Loucy (cell line): Measurements from ENCODE around the gene CPED1.

Experiments
- H2AFZ ChIP-seq: fragments of 200-600 bp; sonication (generic); 2 replicates; pipeline ENCODE4 v1.6.0; 2016; ENCODE audit warnings: antibody characterized with exemption, mild to moderate bottlenecking, low read length, moderate library complexity
- H3F3A ChIP-seq: fragments of 200-600 bp; 2 replicates; pipeline ENCODE4 v1.6.0; 2016; ENCODE audit warnings: antibody characterized with exemption, low read depth, mild to moderate bottlenecking
- H3K27me3 ChIP-seq: fragments of 200-600 bp; sonication (generic); 2 replicates; pipeline ENCODE4 v1.6.1; 2014; ENCODE audit warnings: low read length, mild to moderate bottlenecking; ENCODE audit not compliant: insufficient read depth, poor library complexity, severe bottlenecking
- H3K36me3 ChIP-seq: fragments of 200-600 bp; sonication (generic); 2 replicates; pipeline ENCODE4 v1.6.1; 2016; ENCODE audit warnings: low read length; ENCODE audit not compliant: insufficient read depth
- H3K4me1 ChIP-seq: fragments of 200-600 bp; sonication (generic); 2 replicates; pipeline ENCODE4 v1.5.1; 2014; ENCODE audit warnings: low read length, mild to moderate bottlenecking; ENCODE audit not compliant: insufficient read depth, poor library complexity, severe bottlenecking
- H3K4me2 ChIP-seq: fragments of 200-600 bp; sonication (generic); 2 replicates; pipeline ENCODE4 v1.6.0; 2014; ENCODE audit warnings: antibody characterized with exemption, low read length, low read depth, mild to moderate bottlenecking; ENCODE audit not compliant: poor library complexity, severe bottlenecking
- H3K4me3 ChIP-seq: fragments of 200-600 bp; sonication (generic); 2 replicates; pipeline ENCODE4 v1.5.1; 2014; ENCODE audit warnings: low read length, mild to moderate bottlenecking, mixed read lengths; ENCODE audit not compliant: poor library complexity, severe bottlenecking
- H3K79me2 ChIP-seq: fragments of 200-600 bp; sonication (generic); 2 replicates; pipeline ENCODE4 v1.6.1; 2014; ENCODE audit warnings: low read length; ENCODE audit not compliant: insufficient read depth
- H3K9ac ChIP-seq: fragments of 200-600 bp; sonication (generic); 2 replicates; pipeline ENCODE4 v1.6.0; 2014; ENCODE audit warnings: mild to moderate bottlenecking, low read depth, low read length, moderate library complexity; ENCODE audit not compliant: poor library complexity, severe bottlenecking
- H3K9me2 ChIP-seq: fragments of 200-600 bp; sonication (generic); replicated peaks from 2 replicates; pipeline ENCODE4 v1.6.1; 2016; ENCODE audit warnings: low read depth, low read length, mixed read lengths
- H3K9me3 ChIP-seq: fragments of 200-600 bp; sonication (generic); 2 replicates; pipeline ENCODE4 v1.6.1; 2014; ENCODE audit warnings: mild to moderate bottlenecking, antibody characterized with exemption, low read length, low read depth; ENCODE audit not compliant: insufficient read depth
- H4K20me1 ChIP-seq: fragments of 200-600 bp; sonication (generic); 2 replicates; pipeline ENCODE4 v1.6.0; 2014; ENCODE audit warnings: antibody characterized with exemption, low read length, mild to moderate bottlenecking; ENCODE audit not compliant: insufficient read depth, poor library complexity, severe bottlenecking
- EZH2phosphoT487 ChIP-seq: fragments of 200-600 bp; IDR thresholded peaks from 2 replicates; pipeline ENCODE4 v1.6.1; 2018; ENCODE audit warnings: antibody characterized with exemption, mild to moderate bottlenecking, moderate library complexity, borderline replicate concordance
- TF ChIP-seq, protein P1 (sequence below): fragments of 200-600 bp; sonication (generic); conservative IDR thresholded peaks from 2 replicates; pipeline ENCODE4 v1.5.1; 2014; ENCODE audit warnings: mild to moderate bottlenecking, antibody characterized with exemption, low read length

CPED1 gene

GRCh38 chr7:121153411-121153810, 164.9 kb downstream of the CPED1 start:
- Histone ChIP-seq H3K9me3 (no peaks in the 10 kb centered on the region), H3K9ac (no peak overlapping the region), H3K4me2 (no peak overlapping the region), H3F3A (no peaks in the 10 kb centered on the region), H3K36me3 (no peaks in the 10 kb centered on the region), H3K79me2 (no peaks in the 10 kb centered on the region), H3K9me2 (no peaks in the 10 kb centered on the region), H3K4me1 (no peaks in the 10 kb centered on the region), H3K27me3 (no peaks in the 10 kb centered on the region), H4K20me1 (no peaks in the 10 kb centered on the region), H3K4me3 (no peak overlapping the region), H2AFZ (no peak overlapping the region)
- TF ChIP-seq EZH2phosphoT487 = no peak

DNA sequence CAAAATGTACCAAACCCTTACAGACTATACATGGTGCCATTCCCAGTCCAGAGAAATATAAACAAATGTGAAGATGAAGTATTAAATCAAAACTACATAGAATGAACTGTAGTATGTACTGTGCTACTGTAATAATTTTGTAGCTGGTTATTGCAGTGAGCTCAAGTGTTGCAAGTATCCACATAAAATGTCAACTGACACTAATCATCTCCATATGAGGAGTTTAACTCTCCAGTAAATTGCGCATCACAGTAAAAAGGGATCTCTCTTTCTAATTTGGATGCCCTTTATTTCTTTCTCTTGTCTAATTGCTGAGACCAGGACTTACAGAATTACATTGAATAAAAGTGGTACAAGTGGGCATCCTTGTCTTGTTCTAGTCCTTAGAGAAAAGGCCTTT, 165.5 kb downstream of the CPED1 start:
- no peak overlapping the region for H3K4me3 ChIP-seq
- TF ChIP-seq, protein P1, sequence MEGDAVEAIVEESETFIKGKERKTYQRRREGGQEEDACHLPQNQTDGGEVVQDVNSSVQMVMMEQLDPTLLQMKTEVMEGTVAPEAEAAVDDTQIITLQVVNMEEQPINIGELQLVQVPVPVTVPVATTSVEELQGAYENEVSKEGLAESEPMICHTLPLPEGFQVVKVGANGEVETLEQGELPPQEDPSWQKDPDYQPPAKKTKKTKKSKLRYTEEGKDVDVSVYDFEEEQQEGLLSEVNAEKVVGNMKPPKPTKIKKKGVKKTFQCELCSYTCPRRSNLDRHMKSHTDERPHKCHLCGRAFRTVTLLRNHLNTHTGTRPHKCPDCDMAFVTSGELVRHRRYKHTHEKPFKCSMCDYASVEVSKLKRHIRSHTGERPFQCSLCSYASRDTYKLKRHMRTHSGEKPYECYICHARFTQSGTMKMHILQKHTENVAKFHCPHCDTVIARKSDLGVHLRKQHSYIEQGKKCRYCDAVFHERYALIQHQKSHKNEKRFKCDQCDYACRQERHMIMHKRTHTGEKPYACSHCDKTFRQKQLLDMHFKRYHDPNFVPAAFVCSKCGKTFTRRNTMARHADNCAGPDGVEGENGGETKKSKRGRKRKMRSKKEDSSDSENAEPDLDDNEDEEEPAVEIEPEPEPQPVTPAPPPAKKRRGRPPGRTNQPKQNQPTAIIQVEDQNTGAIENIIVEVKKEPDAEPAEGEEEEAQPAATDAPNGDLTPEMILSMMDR = no peak
- no peak for TF ChIP-seq EZH2phosphoT487
- H3K4me1 ChIP-seq = no peaks in the 10 kb centered on the region
- no peaks in the 10 kb centered on the region for H3K9me2 ChIP-seq
- no peak overlapping the region for H2AFZ ChIP-seq
- no peaks in the 10 kb centered on the region for H4K20me1 ChIP-seq
- H3K9me3 ChIP-seq = no peaks in the 10 kb centered on the region
- H3K79me2 ChIP-seq = no peaks in the 10 kb centered on the region
- no peaks in the 10 kb centered on the region for H3F3A ChIP-seq
- no peaks in the 10 kb centered on the region for H3K36me3 ChIP-seq
- no peaks in the 10 kb centered on the region for H3K27me3 ChIP-seq
- H3K9ac ChIP-seq = no peak overlapping the region
- H3K4me2 ChIP-seq = no peak overlapping the region

GRCh38 chr7:121156825-121157224, 168.3 kb downstream of the CPED1 start:
- H3K9me3 ChIP-seq = no peaks in the 10 kb centered on the region
- no peak for TF ChIP-seq EZH2phosphoT487
- TF ChIP-seq, protein P1 = no peak
- no peak overlapping the region for H3K4me3 ChIP-seq

GRCh38 chr7:121157341-121157751, 168.8 kb downstream of the CPED1 start:
- no peaks in the 10 kb centered on the region for H3K9me3 ChIP-seq
- no peaks in the 10 kb centered on the region for H3K27me3 ChIP-seq
- H3K9ac ChIP-seq = no peak overlapping the region
- H4K20me1 ChIP-seq = no peaks in the 10 kb centered on the region
- H3K4me3 ChIP-seq = no peak overlapping the region
- no peaks in the 10 kb centered on the region for H3K9me2 ChIP-seq
- H2AFZ ChIP-seq = no peak overlapping the region
- no peaks in the 10 kb centered on the region for H3K79me2 ChIP-seq
- H3K4me1 ChIP-seq = no peaks in the 10 kb centered on the region
- no peaks in the 10 kb centered on the region for H3K36me3 ChIP-seq
- TF ChIP-seq, protein P1 = no peak
- no peak for TF ChIP-seq EZH2phosphoT487
- H3K4me2 ChIP-seq = no peak overlapping the region
- H3F3A ChIP-seq = no peaks in the 10 kb centered on the region

More at GRCh38 chr7:121156825-121157224, 168.3 kb downstream of the CPED1 start:
- Histone ChIP-seq H3K9me2 (no peaks in the 10 kb centered on the region), H3K4me1 (no peaks in the 10 kb centered on the region), H3F3A (no peaks in the 10 kb centered on the region), H3K9ac (no peak overlapping the region), H3K27me3 (no peaks in the 10 kb centered on the region), H2AFZ (no peak overlapping the region), H3K79me2 (no peaks in the 10 kb centered on the region), H3K4me2 (no peak overlapping the region), H4K20me1 (no peaks in the 10 kb centered on the region), H3K36me3 (no peaks in the 10 kb centered on the region)
